ENCODE results near the gene CASTOR1.
A peak's percentile ranks its signal among the peaks of the same experiment; 100 is the strongest.

CASTOR1 gene

GRCh38 chr22:30262917-30263741 is 26.2 kb downstream of the CASTOR1 start:
- peak; percentile 8 for FAIRE-seq

- FAIRE-seq, result no peak
Observed at GRCh38 chr22:30262112-30262511, 27.2 kb downstream of the CASTOR1 start.

GRCh38 chr22:30261134-30261533 is 28.2 kb downstream of the CASTOR1 start:
- FAIRE-seq, result no peak

GRCh38 chr22:30260682-30261081 is 28.6 kb downstream of the CASTOR1 start:
- FAIRE-seq, result no peak

GRCh38 chr22:30260276-30260675 is 29.0 kb downstream of the CASTOR1 start:
- no peak for FAIRE-seq

- FAIRE-seq, result no peak
Observed at GRCh38 chr22:30254314-30254713, 35.0 kb downstream of the CASTOR1 start.

- no peak for FAIRE-seq
Observed at GRCh38 chr22:30253205-30253852, 36.0 kb downstream of the CASTOR1 start.

- no peak for FAIRE-seq
Observed at GRCh38 chr22:30252411-30253204, 36.7 kb downstream of the CASTOR1 start.

GRCh38 chr22:30251711-30252110 is 37.6 kb downstream of the CASTOR1 start:
- FAIRE-seq, result no peak

GRCh38 chr22:30250661-30251267 is 38.5 kb downstream of the CASTOR1 start:
- no peak for FAIRE-seq

GRCh38 chr22:30250039-30250565 is 39.2 kb downstream of the CASTOR1 start:
- no peak for FAIRE-seq

- no peak for FAIRE-seq
Observed at GRCh38 chr22:30249049-30250038, 40.0 kb downstream of the CASTOR1 start.

GRCh38 chr22:30248484-30248883 is 40.8 kb downstream of the CASTOR1 start:
- FAIRE-seq, result no peak

- no peak for FAIRE-seq
Observed at GRCh38 chr22:30247974-30248373, 41.3 kb downstream of the CASTOR1 start.

- FAIRE-seq, result no peak
Observed at GRCh38 chr22:30247561-30247960, 41.7 kb downstream of the CASTOR1 start.

- no peak for FAIRE-seq
Observed at GRCh38 chr22:30246814-30247376, 42.4 kb downstream of the CASTOR1 start.

GRCh38 chr22:30245985-30246813 is 43.1 kb downstream of the CASTOR1 start, which contains the start of gene LIF:
TSS of gene LIF (minus strand) at chr22:30246759. CDS start at chr22:30246695, 64 bp downstream.
- FAIRE-seq, result no peak

GRCh38 chr22:30245181-30245984 is 43.9 kb downstream of the CASTOR1 start:
- no peak for FAIRE-seq

- no peak for FAIRE-seq
Observed at GRCh38 chr22:30244641-30245040, 44.7 kb downstream of the CASTOR1 start.
